GM19324 (cell line): ENCODE measurements around the gene PLA2G4F.

Experiments used
- ATAC-seq: cut with Tn5 transposase; IDR thresholded peaks from one replicate; pipeline ENCODE4 v1.9.1; 2021; ENCODE audit warnings: mild to moderate bottlenecking, moderate library complexity; ENCODE audit not compliant: unreplicated experiment, low FRiP score

The PLA2G4F gene

DNA sequence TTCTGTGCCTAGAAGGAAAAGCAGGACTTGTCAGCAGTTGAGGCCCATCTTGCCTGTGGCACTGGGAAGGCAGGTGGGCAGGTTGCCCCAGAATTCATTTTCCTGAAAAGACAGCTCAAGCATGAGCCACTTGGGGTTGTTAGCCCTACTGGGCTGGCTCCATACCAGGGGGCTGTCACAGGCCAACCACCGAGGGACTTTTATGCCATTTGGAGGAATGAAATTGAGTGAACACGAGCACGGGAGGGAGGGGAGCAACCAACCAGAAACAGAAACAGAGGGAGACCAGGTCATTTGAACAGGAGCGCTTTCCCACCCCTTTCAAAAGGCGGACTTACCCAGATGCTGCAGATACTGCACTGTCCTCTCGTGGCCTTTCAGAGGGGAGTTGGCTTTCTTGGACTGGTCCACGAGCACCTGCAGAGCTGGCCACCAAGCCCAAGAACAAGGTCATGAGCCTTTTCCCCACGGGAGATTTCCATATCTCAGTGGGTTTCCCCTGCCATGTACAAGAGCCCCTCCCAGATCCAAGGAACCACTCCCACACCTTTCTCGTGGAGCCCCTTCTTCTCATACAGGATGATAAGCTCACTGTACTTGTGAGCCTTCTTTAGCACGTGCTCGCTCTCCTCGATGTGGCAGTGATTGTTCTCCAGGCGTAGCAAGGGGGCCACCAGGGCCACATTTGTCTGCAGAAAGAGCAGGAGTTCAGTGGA, 9.9 kb upstream of the PLA2G4F start:
- no peak for ATAC-seq

DNA sequence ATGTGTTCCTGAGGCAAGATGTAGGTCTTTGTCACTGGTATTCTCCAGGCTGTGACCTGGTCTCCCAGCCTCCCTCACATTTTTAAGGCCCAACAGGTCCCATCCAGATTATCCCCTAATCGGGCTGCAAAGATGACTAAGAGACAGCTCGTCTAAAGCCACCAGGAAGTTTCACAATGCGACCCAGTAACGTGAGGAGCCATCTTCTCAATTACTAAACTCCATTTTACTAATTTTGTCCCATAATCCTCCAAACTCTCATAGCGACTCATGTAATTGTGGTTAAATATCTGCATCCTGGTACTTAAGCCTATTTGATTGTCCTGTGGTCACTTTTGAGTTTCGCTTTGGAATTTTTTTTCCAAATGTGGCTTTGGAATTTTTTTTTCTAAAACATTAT, 8.7 kb upstream of the PLA2G4F start:
- no peak for ATAC-seq

DNA sequence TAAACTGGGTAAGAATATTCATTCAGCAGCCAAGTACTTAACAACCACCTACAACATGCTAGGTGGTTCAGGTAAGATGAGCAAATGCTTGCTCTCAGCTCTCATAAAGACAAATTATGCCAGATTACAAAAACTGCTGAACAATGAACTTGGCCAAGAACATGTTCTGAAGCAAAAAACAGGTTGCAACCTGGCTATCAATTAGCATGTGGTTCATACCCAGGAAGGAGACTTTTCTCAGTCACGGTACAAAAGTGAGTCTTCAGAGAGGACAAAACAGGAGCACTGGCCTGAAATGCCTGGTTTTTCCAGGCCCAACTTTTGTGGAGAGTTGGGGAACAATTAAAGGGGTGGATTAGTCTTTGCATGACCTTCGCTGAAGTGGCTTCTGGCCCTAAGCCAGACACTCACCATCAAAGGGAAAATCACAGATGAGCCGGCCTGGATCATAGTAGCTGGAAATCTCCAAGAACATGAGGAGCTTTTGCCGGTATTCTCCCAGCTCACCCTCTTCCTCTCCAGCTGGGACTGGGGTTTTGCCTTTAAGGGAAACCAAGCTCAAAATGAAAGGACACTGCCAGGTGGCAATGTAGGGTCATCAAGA, 7.6 kb upstream of the PLA2G4F start:
- no peak for ATAC-seq

DNA sequence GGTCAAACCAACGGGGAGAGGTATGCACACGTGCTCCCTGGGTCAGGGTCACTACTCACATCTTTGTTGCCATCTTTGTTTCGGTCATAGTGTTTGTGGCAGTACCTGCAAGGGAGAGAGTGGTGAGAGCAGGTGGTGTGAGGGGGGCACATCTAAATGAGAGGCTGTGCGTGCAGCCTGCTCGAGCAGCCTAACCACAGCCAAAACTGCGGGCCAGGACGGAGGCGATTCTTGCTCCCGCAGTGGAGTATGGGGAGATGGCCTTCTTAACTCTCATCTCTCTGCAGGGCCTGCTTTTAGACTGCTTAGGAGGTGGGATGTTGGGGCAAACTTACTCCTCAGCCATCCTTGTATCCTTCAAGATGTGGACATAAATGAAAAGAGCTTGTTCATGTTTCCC, 6.9 kb upstream of the PLA2G4F start:
- ATAC-seq, result no peak

DNA sequence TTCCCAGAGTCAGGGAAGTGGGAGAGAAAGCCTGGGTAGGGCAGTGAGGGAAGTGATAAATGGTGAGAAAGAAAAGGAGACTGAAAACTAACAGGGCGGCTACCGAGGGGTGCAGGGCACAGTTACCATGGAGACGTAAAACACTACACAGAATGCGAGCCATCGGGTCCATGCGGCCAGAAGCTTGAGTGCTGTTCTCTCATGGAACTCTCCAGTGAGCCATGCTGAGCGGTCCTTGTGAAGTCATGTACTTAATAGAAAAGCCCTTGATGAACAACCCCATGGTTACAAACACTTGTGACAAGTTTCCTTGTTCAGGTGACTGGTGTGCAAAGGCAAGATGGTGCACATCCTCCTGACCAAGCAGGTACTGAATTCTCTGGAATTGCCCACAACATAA, 3.7 kb upstream of the PLA2G4F start:
- no peak for ATAC-seq

DNA sequence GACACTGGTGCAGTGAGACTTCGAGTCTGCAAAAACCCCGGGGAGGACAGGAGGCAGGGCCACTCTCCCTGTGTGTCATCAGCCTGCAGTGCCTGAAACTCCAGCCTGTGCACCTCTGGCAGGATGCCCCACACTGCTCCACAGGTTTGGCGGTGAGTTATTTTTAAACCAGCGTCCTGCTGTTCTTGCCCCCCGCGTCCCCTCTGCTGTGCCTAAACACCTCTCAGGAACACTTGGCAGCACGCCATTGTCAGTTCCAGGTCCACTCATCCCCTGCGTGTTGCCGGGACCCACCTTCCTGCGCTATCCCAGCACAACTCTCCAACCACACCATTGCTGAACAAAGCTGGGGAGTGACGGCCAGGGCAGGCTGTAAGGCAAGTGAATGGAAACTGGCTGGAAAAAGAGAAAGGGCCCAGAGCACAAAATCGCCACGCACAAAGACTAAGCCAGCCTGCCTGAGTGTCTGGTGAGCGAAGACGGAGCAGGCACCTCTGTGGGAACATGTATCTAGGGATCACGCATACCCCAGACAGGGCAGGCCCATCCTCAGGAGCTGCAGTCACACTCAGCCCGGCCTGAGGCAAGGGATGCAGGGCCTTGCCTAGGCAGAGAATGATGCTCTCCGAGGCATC, 3.1 kb upstream of the PLA2G4F start:
- no peak for ATAC-seq

DNA sequence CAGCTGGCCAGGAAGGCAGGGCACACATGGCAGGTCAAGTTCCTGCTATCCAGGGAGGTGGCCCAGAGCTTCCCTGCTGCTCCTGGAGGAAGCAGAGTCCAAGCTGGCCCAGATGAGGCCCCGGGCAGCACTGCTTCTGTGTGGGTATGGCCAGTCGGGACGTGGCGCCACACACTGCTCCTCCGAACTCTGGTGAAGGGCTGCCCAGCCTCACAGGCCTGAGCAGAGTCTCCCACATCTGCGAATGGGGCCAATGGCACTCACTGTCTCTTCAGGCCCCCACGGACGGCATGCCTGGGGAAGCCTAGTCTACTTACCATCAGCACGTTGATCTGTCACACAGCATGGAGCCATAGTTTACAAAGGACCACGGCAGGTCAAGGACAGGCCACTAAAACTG, 2.5 kb upstream of the PLA2G4F start:
- no peak for ATAC-seq

DNA sequence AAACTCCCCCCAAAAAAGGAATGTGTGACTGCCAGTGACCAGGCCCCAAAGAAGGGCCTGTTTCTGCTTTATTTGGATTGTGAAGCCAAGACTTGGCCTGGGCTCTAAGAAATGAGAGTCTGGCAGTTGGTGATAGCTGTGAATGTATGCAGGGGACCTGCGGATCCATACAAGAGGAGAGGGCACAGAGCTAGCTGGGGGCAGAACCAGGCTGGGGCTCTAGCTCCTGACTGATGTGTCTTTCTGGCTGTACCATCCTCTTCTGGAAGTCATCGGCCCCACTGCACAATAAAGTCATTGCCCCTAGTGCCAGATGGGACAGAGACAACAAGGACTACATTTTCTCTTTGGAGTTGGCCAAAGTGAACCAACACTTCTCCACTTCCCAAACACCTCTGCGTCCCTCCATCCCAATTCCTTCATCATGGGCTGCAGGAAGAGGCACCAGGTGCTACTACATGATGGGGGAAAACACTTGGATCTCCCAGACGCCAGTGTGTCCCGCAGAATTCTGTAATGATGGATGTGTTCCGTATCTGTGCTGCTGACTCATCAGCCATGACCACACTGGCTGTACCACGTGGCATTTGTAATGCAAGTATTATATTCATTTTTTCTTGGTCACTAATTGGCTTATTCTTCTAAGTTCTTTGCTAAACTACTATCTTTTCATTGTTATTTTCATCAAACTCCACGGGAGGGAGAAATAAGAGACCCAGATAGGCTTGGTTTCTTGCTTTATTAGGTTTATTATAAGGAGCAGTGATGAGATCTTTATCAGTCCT, 1.7 kb upstream of the PLA2G4F start:
- no peak for ATAC-seq

DNA sequence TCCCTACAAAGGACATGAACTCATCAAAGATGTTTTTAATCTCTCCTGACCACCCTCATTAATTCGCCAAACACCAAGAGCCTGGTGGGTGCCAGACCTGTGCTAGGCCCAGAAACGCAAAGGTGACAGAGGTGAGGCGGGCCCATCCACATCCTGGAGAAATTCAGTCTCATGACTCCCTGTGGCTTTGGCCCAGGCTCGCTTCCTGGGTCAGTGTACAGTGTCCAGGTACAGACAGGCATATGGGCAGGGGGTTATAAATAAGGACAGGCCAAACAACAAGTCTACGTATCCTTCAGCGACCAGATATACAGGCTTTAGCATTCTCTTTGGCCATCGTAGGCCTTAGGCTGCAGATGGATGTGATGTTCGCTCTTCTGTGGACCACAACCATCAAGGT, 945 bp upstream of the PLA2G4F start:
- ATAC-seq, result no peak

DNA sequence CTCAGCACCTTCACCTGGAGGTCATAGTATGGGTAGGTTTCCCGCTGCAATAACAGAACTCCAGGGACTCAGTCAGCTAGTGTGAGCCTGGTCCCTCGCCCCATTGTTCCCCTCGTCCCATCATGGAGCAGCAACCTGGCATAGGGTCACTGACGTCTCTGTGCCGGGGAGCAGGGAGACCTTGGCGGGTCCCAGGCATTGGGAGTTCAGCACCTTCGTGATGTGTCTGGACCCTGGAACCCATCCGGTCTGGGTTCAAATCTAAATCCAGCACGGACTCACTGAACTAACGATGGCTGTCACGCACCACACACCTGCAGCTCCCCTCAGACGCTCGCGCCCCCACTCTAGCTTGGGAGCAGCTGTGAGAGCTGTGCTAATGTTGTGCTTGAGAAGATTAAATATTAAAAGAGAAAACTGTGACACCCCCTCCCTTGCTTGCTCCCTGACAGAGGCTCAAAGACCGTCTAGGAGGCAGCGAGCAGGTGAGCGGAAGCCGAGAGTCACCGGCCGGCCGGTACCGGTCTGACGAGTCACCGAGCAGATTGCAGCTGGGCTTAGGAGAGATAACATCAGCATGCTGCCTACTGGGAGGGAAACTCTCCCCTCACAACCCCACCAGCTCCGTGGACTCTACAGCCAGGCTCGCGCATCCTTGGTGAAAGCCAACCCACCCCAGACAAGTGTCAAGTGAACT, 742 bp downstream of the PLA2G4F start:
- ATAC-seq, result no peak

DNA sequence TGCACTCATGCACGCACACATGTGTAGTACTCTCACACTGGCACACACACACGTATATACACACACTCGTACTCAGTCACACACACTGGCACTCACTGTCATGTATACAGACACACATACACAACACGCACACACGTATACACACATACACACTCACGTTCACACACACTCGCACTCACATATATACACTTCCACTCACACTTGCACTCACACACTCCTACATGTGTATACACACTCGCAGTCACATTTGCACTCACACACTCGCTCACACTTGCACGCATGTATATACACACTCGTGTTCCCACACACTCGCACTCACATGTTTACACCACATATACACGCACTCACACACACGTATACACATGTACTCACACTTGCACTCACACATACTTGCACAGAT, 1.5 kb downstream of the PLA2G4F start:
- ATAC-seq, result no peak

DNA sequence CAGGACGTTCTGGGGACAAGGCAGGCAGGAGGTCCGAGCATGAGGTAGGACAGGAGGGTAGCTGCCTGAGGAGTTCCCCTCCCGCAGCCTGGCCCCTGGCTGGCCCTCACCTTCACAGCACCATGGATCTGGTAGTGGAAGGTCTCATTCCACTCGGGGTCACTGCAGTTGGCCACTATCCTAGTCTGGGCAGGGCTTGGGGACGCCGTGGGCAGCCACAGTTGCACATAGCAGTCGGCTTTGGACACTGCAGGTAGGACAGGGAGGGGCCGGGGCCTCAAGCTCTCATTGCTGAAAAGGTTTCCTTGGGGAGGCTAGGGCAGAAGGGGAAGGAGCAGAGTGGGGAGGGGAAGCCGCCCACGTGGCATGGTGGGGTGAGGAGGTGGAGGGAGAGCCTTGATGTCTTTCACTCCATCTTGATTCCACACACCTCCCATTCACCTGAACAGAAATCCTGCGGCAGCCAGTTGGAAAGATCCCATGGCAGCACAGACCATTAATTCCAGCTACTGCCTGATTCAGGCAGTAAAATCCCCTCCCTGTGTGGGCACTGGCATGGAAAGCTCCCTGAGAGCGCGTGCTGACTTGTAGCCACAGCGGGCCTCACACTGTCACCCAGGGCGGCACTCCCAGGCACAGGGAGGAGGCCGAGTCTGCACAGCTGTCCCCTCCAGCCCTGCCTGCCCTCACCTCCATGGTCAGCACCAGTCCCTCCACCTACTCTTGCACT, 2.1 kb downstream of the PLA2G4F start:
- ATAC-seq, result no peak

DNA sequence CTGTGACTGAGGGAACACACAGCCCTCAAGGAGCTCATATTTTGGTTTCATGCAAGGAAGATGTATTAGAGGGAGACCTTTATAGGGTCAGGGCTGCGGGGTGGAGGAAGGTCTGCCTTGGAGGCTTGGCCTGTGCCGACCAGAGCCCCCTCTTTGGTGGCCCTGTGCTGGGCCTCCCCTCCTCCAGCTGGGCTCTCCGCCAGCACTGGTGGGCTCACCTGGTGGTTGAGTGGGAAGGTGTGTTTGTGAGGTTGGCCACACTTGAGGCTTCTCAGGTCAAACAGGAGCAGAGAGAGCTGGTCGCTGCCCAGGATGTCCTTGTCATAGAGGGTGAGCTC, 2.6 kb downstream of the PLA2G4F start:
- ATAC-seq, result no peak

DNA sequence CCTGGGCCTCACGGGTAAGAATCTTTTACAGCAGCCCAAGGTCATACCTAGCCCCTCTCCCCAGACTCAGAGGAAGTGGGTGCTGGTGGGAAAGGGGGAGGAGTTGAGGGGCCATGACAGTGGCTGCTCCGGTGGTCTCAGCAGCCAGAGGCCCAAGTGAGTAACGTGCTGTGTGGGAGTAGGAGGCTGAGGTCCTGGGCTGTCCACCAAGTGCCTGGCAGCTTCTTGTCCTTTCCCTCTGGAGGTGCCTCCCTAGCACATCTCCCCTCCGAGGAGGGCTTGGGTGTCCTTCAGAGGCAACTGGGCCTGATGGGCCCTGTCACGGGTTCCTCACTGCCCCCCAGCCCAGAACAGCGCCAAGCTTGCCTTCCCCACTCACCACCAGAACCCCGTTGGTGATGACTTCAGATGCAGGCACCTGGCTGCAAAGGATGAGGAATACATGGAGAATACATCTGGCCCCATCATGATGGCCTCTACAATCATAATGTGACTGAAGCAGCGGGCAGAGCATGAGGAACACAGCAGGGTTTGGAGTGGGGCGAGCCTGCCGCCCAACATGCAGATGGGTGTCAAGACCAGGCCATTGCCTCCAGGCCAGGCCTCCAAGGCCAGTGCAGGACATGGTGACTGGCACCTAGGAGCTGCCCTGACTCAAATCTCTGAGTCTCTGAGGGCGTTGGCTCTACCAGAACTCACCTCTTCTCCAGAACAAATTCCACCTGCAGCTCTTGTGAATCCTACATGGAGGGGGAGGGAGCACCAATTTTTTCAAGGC, 3.3 kb downstream of the PLA2G4F start:
- ATAC-seq, result no peak

DNA sequence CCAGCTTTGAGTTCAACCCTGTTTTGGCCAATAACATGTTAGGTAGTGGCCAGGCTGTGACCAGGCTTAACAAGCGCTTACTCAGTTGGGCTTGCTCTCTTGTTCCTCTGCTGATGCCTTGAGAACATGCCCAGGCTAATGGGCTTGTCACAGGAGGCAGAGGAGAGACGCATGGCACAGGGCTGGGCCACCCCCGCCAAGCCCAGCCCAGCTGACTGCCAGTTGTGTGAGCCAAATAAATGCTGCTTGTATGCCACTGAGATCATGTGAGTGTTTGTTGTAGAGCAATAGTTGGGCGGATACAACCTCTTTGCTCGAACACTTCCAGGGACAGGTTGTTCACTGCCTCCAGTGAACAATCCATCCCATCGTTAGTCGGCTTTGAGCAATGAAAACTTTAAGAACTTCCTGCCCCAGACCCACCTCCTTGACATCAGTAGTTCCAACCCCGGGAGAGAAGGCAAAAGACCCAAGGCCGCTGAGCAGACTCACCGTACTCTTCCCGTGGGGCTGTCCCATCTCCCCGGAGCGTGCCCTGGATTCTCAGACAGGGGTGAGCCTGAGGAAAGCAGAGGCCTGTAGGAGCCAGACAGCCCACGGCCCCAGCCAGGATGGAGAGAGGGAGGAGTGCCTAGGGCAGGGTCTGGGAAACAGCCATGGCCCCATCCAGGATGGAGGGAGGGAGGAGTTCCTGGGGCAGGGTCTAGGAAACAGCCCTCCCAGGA, 4.1 kb downstream of the PLA2G4F start:
- ATAC-seq, result no peak

DNA sequence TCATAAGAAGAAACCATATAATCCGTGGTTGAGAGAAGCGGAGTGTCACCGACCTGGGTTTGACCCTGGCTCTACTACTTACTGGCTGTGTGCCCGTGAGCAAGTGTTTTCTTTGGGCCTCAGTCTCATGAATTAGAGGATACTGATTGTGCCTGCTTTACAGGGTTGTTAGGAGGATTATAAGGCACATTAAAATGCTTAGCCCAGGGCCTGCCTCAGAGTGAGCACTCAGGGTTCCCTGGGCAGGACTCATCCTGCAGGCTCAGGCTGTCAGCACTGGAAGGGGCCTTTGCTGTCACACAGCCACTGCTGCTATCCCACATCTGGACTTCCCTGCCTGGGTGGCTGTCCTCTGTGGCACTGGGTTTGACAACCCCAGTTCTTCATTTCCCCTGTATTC, 4.7 kb downstream of the PLA2G4F start:
- no peak for ATAC-seq

DNA sequence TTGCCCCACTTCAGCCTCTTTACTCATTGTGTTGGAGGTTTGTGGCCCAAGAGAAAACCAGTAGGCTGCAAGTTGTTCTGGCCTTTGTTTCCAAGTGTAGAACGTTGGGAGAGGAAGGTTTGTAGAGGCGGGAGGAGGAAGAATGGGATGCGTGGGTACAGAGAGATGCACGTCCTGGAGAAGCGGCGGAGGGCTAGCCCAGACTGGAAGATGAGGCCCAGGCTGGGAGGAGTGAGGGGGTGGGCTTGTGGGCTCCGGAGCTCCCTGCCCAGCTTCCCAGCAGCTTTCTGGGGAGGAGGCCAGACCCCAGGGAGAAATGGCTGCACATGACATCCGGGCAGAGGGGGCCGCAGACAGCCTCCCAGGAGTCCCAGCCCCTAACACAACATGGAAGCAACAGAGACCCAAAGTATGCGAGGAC, 5.3 kb downstream of the PLA2G4F start:
- no peak for ATAC-seq

DNA sequence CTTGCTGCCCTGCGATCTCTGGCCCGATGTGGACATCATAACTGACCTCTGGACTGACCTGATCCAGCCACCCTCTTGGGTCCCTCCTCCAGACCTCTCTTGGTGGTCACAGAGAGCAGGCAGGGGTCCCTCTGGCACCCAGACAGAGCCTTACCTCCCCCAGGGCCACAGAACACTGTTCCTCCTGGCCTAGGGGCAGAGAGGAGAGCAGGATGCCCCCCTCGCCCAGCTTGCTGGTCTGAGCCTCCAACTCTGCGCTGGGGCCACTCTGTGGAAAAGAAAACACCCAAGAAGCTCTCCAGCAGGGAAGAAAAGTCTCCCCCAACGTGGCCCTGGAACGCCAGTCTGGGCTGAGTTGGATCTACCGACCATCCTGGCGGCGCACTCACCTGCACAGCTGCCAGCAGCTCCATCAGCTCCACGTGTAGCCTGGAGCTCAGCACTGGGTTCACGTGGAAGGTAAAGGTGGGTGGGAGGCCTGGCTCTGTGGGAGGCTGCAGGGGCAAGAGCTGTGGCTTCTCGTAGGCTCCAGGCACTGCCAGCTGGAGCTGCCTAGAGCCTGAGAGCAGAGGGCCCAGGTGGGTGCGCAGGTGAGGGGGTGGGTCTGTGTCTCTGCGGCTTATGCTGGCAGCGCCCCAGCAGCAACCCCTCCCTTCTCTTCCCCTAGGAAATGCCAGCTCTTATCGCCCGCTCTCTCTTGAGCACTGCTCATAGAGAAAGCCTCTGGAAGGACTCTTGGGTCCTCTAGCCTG, 6.0 kb downstream of the PLA2G4F start:
- no peak for ATAC-seq
